ENCODE data around the gene CHST8.

CHST8 gene

GRCh38 chr19:33727331-33727998, 105.7 kb downstream of the CHST8 start:
- Histone ChIP-seq H3K27me3 (replicated peaks; ENCODE audit: insufficient read depth, low read length) (peaks cover 11% of the 10 kb centered on the region), H3K9me3 (replicated peaks; ENCODE audit: insufficient read depth, low read length) (no peaks in the 10 kb centered on the region), H3K36me3 (replicated peaks; ENCODE audit: insufficient read depth, low read length) (no peaks in the 10 kb centered on the region), H3K4me3 (ENCODE audit: low read length) (no peak overlapping the region), H3K9me2 (replicated peaks; ENCODE audit: insufficient read depth, low read length) (no peaks in the 10 kb centered on the region), H3K4me1 (ENCODE audit: low read length) (no peaks in the 10 kb centered on the region), H3K4me2 (ENCODE audit: low read depth, low read length) (no peak overlapping the region), H3K79me2 (ENCODE audit: low read length) (no peaks in the 10 kb centered on the region), H2AFZ (ENCODE audit: low read length) (no peak overlapping the region), H3K9ac (ENCODE audit: low read length) (no peak overlapping the region), H3F3A (ENCODE audit: insufficient read depth, low read length) (no peaks in the 10 kb centered on the region), H3K27ac (ENCODE audit: low read length) (no peak overlapping the region), H4K20me1 (ENCODE audit: insufficient read depth, low read length) (no peaks in the 10 kb centered on the region)
- DNase-seq: no peak
- TF ChIP-seq EZH2 (optimal IDR thresholded peaks at IDR 0.05; ENCODE audit: low read depth, low read length) (no peak), EZH2phosphoT487 (IDR thresholded peaks at IDR 0.05; ENCODE audit: low read length) (no peak), CTCF (IDR thresholded peaks at IDR 0.05; ENCODE audit: low read length) (no peak)

- Histone ChIP-seq H3K9me3 (replicated peaks; ENCODE audit: insufficient read depth, low read length) (no peaks in the 10 kb centered on the region), H3F3A (ENCODE audit: insufficient read depth, low read length) (no peaks in the 10 kb centered on the region), H3K9me2 (replicated peaks; ENCODE audit: insufficient read depth, low read length) (no peaks in the 10 kb centered on the region), H3K4me2 (ENCODE audit: low read depth, low read length) (no peak overlapping the region), H3K4me3 (ENCODE audit: low read length) (no peak overlapping the region), H3K4me1 (ENCODE audit: low read length) (no peaks in the 10 kb centered on the region), H3K27ac (ENCODE audit: low read length) (no peak overlapping the region), H3K36me3 (replicated peaks; ENCODE audit: insufficient read depth, low read length) (no peaks in the 10 kb centered on the region), H2AFZ (ENCODE audit: low read length) (no peak overlapping the region), H4K20me1 (ENCODE audit: insufficient read depth, low read length) (no peaks in the 10 kb centered on the region), H3K9ac (ENCODE audit: low read length) (no peak overlapping the region), H3K27me3 (replicated peaks; ENCODE audit: insufficient read depth, low read length) (peaks cover 11% of the 10 kb centered on the region), H3K79me2 (ENCODE audit: low read length) (no peaks in the 10 kb centered on the region)
- TF ChIP-seq CTCF (IDR thresholded peaks at IDR 0.05; ENCODE audit: low read length) (no peak), EZH2 (optimal IDR thresholded peaks at IDR 0.05; ENCODE audit: low read depth, low read length) (no peak), EZH2phosphoT487 (IDR thresholded peaks at IDR 0.05; ENCODE audit: low read length) (no peak)
- no peak for DNase-seq
These were observed 106.4 kb downstream of the CHST8 start for GRCh38 chr19:33728141-33728540.

GRCh38 chr19:33730858-33731607, 109.3 kb downstream of the CHST8 start:
- Histone ChIP-seq H2AFZ (ENCODE audit: low read length) (no peak overlapping the region), H3K27ac (ENCODE audit: low read length) (no peak overlapping the region), H3K4me1 (ENCODE audit: low read length) (no peaks in the 10 kb centered on the region), H3K9me3 (replicated peaks; ENCODE audit: insufficient read depth, low read length) (no peaks in the 10 kb centered on the region), H3K4me3 (ENCODE audit: low read length) (no peak overlapping the region), H4K20me1 (ENCODE audit: insufficient read depth, low read length) (no peaks in the 10 kb centered on the region), H3K79me2 (ENCODE audit: low read length) (no peaks in the 10 kb centered on the region), H3K36me3 (replicated peaks; ENCODE audit: insufficient read depth, low read length) (no peaks in the 10 kb centered on the region), H3K9me2 (replicated peaks; ENCODE audit: insufficient read depth, low read length) (no peaks in the 10 kb centered on the region), H3F3A (ENCODE audit: insufficient read depth, low read length) (no peaks in the 10 kb centered on the region), H3K4me2 (ENCODE audit: low read depth, low read length) (no peak overlapping the region), H3K27me3 (replicated peaks; ENCODE audit: insufficient read depth, low read length) (peaks cover 14% of the 10 kb centered on the region), H3K9ac (ENCODE audit: low read length) (no peak overlapping the region)
- TF ChIP-seq EZH2 (optimal IDR thresholded peaks at IDR 0.05; ENCODE audit: low read depth, low read length): no peak
- no peak for DNase-seq

- Histone ChIP-seq H2AFZ (ENCODE audit: low read length) (no peak overlapping the region), H3K4me2 (ENCODE audit: low read depth, low read length) (no peak overlapping the region), H3F3A (ENCODE audit: insufficient read depth, low read length) (no peaks in the 10 kb centered on the region), H3K9me3 (replicated peaks; ENCODE audit: insufficient read depth, low read length) (no peaks in the 10 kb centered on the region), H4K20me1 (ENCODE audit: insufficient read depth, low read length) (no peaks in the 10 kb centered on the region), H3K4me3 (ENCODE audit: low read length) (no peak overlapping the region), H3K27me3 (replicated peaks; ENCODE audit: insufficient read depth, low read length) (peaks cover 20% of the 10 kb centered on the region), H3K27ac (ENCODE audit: low read length) (no peak overlapping the region), H3K9ac (ENCODE audit: low read length) (no peak overlapping the region), H3K9me2 (replicated peaks; ENCODE audit: insufficient read depth, low read length) (no peaks in the 10 kb centered on the region), H3K36me3 (replicated peaks; ENCODE audit: insufficient read depth, low read length) (no peaks in the 10 kb centered on the region), H3K79me2 (ENCODE audit: low read length) (no peaks in the 10 kb centered on the region), H3K4me1 (ENCODE audit: low read length) (no peaks in the 10 kb centered on the region)
- no peak for DNase-seq
- TF ChIP-seq EZH2phosphoT487 (IDR thresholded peaks at IDR 0.05; ENCODE audit: low read length): no peak
These were observed 110.1 kb downstream of the CHST8 start for GRCh38 chr19:33731881-33732280.
